GM23338 (cell line): ENCODE data around the gene ACVRL1.

Experiments used
- CREB1 ChIP-seq: fragments of 250-450 bp; sonication (Bioruptor Pico); IDR thresholded peaks from 2 replicates; pipeline ENCODE4 v1.5.0; 2020; ENCODE audit warnings: low read depth, mild to moderate bottlenecking, moderate library complexity
- EZH2 ChIP-seq: fragments of 200-600 bp; sonication (generic); IDR thresholded peaks from one replicate; pipeline ENCODE4 v1.8.0; 2017; ENCODE audit warnings: antibody characterized with exemption, mild to moderate bottlenecking, low read depth; ENCODE audit not compliant: unreplicated experiment
- EZH2phosphoT487 ChIP-seq: fragments of 200-600 bp; sonication (generic); IDR thresholded peaks from one replicate; pipeline ENCODE4 v1.8.1; 2018; ENCODE audit warnings: antibody characterized with exemption; ENCODE audit not compliant: unreplicated experiment
- JUNB ChIP-seq: IDR thresholded peaks from one replicate; pipeline ENCODE4 v1.6.1; 2016; ENCODE audit warnings: antibody characterized with exemption; ENCODE audit not compliant: unreplicated experiment
- NANOG ChIP-seq: IDR thresholded peaks from 2 replicates; pipeline ENCODE4 v1.6.1; 2016; ENCODE audit warnings: antibody characterized with exemption, borderline replicate concordance
- POLR2AphosphoS5 ChIP-seq: IDR thresholded peaks from 2 replicates; pipeline ENCODE4 v1.6.1; 2016; ENCODE audit warnings: antibody characterized with exemption, low read depth
- REST ChIP-seq: IDR thresholded peaks from one replicate; pipeline ENCODE4 v1.6.1; 2018; ENCODE audit warnings: antibody characterized with exemption; ENCODE audit not compliant: unreplicated experiment
- ZNF114 ChIP-seq: fragments of 250-450 bp; sonication (Bioruptor Pico); IDR thresholded peaks from 2 replicates; pipeline ENCODE4 v1.5.0; 2020; ENCODE audit warnings: mild to moderate bottlenecking, moderate library complexity
- ZNF331 ChIP-seq: fragments of 250-450 bp; sonication (Bioruptor Pico); IDR thresholded peaks from 2 replicates; pipeline ENCODE4 v1.5.0; 2020; ENCODE audit warnings: low read depth, mild to moderate bottlenecking, moderate library complexity
- ZNF462 ChIP-seq: fragments of 250-450 bp; sonication (Bioruptor Pico); IDR thresholded peaks from 2 replicates; pipeline ENCODE4 v1.5.0; 2020; ENCODE audit warnings: mild to moderate bottlenecking, moderate library complexity
- TF ChIP-seq, protein P1 (sequence below), 2 experiments: fragments of 200-600 bp in 1 of 2; sonication (generic) in 1 of 2; conservative IDR thresholded peaks; 2 replicates each; pipeline versions ENCODE4 v1.5.1 to v1.6.1; 2016 to 2017; ENCODE audit warnings: antibody characterized with exemption in 2 of 2, low read depth in 2 of 2, mild to moderate bottlenecking in 2 of 2, moderate library complexity in 1 of 2

DNA sequence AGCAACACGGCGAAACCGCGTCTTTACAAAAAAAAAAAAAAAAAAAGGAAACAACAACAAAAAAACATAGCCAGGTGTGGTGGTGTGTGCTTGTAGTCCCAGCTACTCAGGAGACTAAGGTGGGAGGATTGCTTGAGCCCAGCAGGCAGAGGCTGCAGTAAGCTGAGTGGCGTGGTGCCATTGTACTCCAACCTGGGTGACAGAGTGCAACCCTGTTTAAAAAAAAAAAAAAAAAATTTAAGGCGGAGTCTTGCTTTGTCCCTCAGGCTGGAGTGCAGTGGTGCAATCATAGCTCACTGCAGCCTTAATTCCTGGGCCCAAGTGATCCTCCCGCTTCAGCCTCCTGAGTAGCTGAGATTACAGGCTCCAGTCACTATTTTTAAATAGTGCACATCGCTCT lies 40.5 kb upstream of the ACVRL1 start:
- TF ChIP-seq REST = no peak
- TF ChIP-seq, protein P1, sequence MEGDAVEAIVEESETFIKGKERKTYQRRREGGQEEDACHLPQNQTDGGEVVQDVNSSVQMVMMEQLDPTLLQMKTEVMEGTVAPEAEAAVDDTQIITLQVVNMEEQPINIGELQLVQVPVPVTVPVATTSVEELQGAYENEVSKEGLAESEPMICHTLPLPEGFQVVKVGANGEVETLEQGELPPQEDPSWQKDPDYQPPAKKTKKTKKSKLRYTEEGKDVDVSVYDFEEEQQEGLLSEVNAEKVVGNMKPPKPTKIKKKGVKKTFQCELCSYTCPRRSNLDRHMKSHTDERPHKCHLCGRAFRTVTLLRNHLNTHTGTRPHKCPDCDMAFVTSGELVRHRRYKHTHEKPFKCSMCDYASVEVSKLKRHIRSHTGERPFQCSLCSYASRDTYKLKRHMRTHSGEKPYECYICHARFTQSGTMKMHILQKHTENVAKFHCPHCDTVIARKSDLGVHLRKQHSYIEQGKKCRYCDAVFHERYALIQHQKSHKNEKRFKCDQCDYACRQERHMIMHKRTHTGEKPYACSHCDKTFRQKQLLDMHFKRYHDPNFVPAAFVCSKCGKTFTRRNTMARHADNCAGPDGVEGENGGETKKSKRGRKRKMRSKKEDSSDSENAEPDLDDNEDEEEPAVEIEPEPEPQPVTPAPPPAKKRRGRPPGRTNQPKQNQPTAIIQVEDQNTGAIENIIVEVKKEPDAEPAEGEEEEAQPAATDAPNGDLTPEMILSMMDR (conservative IDR thresholded peaks at IDR 0.05; ENCODE audit: low read depth in 2 of 2) = no peak
- no peak for TF ChIP-seq JUNB
- no peak for TF ChIP-seq POLR2AphosphoS5
- TF ChIP-seq EZH2phosphoT487 = no peak
- TF ChIP-seq EZH2 = no peak
- TF ChIP-seq ZNF114 (CRISPR knock-in tag) = no peak
- TF ChIP-seq ZNF462 (CRISPR knock-in tag) = no peak
- TF ChIP-seq CREB1 = no peak
- TF ChIP-seq NANOG = no peak
- TF ChIP-seq ZNF331 = no peak
